GM18861 (cell line): Measurements from ENCODE around the gene KATNAL1.
"Not testable (repeated sequence)": the region's sequence is repeated elsewhere in the genome, so short reads cannot be mapped to it uniquely, and the experiment has no call there.

Experiments
- ATAC-seq: cut with Tn5 transposase; IDR thresholded peaks from one replicate; pipeline ENCODE4 v1.9.1; 2021; ENCODE audit not compliant: unreplicated experiment

KATNAL1 gene

DNA sequence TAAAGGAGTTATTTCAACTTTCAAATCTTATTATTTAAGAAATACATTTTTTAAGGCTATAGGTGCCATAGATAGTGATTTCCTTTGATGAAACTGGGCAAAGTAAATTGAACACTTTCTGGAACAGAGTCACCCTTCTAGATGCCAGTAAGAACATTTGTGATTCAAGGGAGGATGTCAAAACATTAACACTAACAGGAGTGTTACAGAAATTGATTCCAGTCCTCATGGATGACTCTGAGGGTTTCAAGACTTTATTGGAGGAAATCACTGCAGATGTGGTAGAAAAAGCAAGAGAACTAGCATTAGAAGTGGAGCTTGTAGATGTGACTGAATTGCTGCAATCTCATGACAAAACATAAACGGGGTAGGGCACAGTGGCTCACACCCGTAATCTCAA is 12.2 kb downstream of the KATNAL1 start:
- ATAC-seq: no peak

GRCh38 chr13:30294004-30294403 is 13.3 kb downstream of the KATNAL1 start:
- ATAC-seq: no peak

DNA sequence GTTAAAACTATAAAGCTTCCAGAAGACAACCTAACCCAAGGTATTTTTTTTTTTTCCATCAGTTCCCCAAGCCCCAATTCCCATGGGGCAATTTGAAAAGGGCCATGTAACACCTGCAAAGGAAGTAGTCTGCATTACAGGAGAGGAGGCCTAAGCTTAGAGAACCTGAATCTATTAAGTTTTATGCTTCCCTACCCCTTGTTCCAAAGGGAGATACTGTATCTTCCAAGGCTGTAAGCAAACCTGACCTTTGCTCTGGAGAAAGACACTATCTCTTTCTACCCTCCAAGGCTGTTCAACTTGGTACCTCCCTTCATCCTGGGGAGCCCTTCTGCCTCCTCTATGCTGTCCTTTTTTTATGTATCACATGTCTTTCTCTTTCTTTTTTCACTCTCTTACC is 15.0 kb downstream of the KATNAL1 start:
- no peak for ATAC-seq

- ATAC-seq: no peak
Observed at GRCh38 chr13:30290812-30291436, 16.4 kb downstream of the KATNAL1 start.

DNA sequence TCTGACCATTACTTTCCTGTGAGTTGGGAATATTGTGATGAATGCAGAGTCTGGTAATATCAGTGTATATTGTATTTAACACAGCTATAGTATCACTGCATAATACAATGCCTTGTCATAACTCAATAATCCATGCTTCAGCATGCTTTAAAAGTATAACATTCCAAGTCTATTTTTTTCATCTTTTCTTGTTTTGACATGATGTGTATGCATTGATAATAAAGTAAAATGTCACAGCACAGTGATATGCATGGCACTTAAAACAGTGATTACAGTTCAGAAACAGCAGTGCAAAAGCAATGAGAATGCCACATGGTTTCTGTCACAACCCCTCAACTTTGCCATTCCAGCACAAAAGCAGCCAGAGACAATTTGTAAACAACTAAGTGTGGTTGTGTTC is 17.8 kb downstream of the KATNAL1 start:
- ATAC-seq: no peak

GRCh38 chr13:30286059-30286458 is 21.3 kb downstream of the KATNAL1 start:
- ATAC-seq: not testable (repeated sequence)

DNA sequence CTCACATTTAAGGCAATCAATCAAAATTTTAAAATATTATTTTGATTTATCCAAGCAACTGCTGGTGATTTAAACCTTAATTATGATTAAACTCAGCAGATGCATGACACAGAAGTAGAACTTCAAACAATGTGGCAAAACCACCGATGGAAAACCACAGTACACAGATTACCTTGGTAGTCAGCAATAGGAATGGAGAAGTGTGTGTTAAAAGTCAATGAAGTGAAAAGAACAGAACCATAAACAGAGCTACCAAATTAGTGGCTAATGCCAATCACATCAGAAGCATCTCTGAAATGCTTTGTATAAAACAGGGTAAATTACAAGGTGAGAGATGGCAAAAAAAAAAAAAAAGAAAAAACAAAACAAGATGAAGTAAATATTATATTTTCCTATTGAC is 31.2 kb downstream of the KATNAL1 start:
- ATAC-seq: no peak

DNA sequence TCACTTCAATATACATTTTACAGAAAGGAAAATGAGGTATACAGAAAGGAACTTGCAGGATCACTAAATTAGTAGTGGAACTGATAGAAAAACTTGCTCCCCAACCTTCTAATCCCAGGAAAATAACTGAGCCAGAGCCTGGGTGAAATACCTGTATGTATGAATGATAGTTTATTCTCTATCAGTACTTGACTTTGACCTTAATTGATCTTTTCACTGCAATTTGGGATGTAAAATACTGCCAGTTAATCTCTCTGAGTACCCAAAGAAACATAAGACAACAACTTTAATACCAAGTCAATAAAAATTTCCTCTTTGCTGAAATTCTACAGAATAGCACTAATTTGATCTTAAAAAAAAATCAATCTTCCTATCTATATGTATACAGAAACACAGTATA is 33.3 kb downstream of the KATNAL1 start:
- ATAC-seq: no peak

DNA sequence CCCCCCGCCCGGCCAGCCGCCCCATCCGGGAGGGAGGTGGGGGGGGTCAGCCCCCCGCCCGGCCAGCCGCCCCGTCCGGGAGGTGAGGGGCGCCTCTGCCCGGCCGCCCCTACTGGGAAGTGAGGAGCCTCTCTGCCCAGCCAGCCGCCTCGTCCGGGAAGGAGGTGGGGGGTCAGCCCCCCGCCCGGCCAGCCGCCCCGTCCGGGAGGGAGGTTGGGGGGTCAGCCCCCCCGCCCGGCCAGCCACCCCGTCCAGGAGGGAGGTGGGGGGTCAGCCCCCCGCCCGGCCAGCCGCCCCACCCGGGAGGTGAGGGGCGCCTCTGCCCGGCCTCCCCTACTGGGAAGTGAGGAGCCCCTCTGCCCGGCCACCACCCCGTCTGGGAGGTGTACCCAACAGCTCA is 37.3 kb downstream of the KATNAL1 start:
- not testable (repeated sequence) for ATAC-seq

GRCh38 chr13:30268673-30269072 is 38.7 kb downstream of the KATNAL1 start:
- no peak for ATAC-seq

DNA sequence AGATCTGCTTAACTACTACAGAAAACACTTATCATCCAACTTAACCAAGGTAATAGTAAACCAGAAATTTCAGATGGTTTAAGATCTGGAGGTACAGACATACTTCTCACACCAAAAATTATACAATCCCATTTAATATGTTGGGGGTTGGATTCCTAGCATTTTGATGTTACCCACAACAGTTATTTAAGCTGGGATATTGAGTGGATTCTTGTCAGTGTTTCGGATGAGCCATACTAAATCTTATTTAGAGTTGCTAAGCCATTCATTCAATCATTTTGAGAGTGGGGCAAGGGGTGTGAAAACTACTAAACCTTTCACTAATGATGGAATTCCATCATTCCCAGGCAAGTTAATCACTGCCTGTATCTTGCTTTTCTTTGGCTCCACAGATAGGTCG is 40.6 kb downstream of the KATNAL1 start:
- ATAC-seq: no peak

- not testable (repeated sequence) for ATAC-seq
Observed at GRCh38 chr13:30259149-30259733, 48.1 kb downstream of the KATNAL1 start.

DNA sequence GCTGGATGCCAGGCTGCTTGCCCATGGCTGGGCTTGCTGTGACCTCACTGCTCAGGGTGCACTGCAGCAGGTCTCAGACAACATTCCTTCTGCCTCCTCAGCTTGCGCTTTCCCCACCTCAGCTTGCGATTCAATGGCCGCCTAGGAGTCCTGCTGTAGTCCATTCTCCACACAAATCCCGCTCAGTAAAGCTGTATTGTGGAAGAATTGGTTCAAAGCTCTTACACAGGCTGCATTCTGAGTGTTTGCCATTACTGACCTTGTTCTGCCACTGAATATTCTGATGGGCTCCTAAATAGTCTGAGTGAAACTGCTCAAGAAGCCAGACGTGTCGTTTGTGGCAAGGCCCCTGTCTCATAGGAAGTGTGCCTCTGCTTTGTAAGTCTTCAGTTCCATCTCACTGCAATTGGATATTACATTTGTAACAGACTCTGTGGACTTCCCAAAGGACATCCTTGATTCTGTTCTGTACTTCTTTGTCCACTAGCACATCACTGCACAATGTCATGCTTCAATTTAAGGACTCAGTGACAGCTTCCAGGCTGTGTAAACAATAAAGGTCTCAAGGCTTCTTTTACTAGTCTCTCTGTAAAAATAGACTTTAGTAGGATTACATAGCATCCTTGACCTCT is 49.8 kb downstream of the KATNAL1 start:
- no peak for ATAC-seq

GRCh38 chr13:30256713-30257467 is 50.5 kb downstream of the KATNAL1 start:
- no peak for ATAC-seq

GRCh38 chr13:30255696-30256095 is 51.7 kb downstream of the KATNAL1 start:
- no peak for ATAC-seq

DNA sequence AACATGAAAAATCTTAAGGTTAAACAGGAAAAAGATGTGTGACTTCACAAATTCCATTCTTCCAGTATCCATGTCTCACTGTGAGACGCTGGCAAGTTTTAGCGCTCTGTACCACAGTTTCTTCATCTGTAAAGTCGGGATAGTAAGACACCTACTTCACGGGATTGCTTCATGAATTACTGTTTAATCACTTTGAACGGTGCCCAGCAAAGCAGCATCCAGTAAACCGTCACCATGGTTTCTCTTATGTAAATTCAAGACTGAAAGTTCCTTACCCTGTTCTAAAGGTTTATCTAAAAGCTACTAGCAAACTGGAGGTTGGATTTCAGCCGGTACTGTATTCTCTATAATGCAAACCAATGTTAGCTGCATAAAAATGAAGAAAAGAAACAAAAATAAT is 53.5 kb downstream of the KATNAL1 start:
- ATAC-seq: no peak

DNA sequence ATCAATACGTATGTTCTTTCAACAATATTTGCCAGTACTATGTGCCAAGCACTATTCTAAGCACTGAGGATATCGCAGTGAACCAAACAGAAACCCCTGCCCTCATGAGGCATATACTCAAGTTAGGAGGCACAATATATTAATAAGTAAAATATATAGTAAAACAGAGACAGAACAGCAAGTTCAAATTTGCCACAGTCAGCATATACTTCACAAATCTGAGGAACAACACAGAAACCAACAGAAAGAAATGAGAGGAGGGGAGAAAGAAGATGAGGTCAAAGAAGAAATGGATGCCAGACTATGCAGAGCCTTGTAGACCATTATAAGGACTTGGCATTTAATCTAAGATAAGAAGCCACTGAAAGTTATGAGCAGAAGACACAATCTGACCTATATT is 59.9 kb downstream of the KATNAL1 start:
- no peak for ATAC-seq

- ATAC-seq: peak; percentile 75
Observed at GRCh38 chr13:30241532-30241931, 65.8 kb downstream of the KATNAL1 start.

GRCh38 chr13:30240608-30241007 is 66.7 kb downstream of the KATNAL1 start:
- ATAC-seq: no peak

- no peak for ATAC-seq
Observed at GRCh38 chr13:30235216-30235615, 72.1 kb downstream of the KATNAL1 start.

GRCh38 chr13:30234619-30235162 is 72.7 kb downstream of the KATNAL1 start:
- ATAC-seq: no peak

- no peak for ATAC-seq
Observed at GRCh38 chr13:30224732-30225131, 82.6 kb downstream of the KATNAL1 start.
